Stomach (tissue), 9 donors: ENCODE results near the gene ADD1. TPM values are rescaled to one million over a fixed set of nuclear protein-coding genes. Genes with fewer than 3 reads are reported as not detected.

Experiments used
- DNase-seq, 2 donors: peaks; one replicate each; pipeline versions ENCODE4 v3.0.0 to v3.0.0-alpha.2; 2013 to 2019
- H3K27ac ChIP-seq, 5 donors: fragments of 200-600 bp in 4 of 5; sonication (generic) in 4 of 5; one replicate each; pipeline ENCODE4 v1.5.1; 2013 to 2019; ENCODE audit warnings: mild to moderate bottlenecking in 1 of 5, moderate library complexity in 1 of 5
- H3K27me3 ChIP-seq, 3 donors: fragments of 200-600 bp; sonication (generic); one replicate each; pipeline ENCODE4 v1.5.1; 2017 to 2019; ENCODE audit warnings: mixed run types in 1 of 3
- H3K36me3 ChIP-seq, 4 donors: fragments of 200-600 bp; sonication (generic); 1 replicate in 3 of 4; 2 replicates in 1 of 4; pipeline ENCODE4 v1.5.1; 2016 to 2019
- H3K4me1 ChIP-seq, 4 donors: fragments of 200-600 bp; sonication (generic); one replicate each; pipeline ENCODE4 v1.5.1; 2016 to 2019
- H3K4me3 ChIP-seq, 4 donors: fragments of 200-600 bp; sonication (generic) in 3 of 4; one replicate each; pipeline ENCODE4 v1.5.1; 2016 to 2019; ENCODE audit warnings: mild to moderate bottlenecking in 1 of 4
- H3K9me3 ChIP-seq, 4 donors: fragments of 200-600 bp; sonication (generic); one replicate each; pipeline ENCODE4 v1.5.1; 2016 to 2019
- EP300 ChIP-seq: sonication (generic); formaldehyde crosslinking; IDR thresholded peaks from one replicate; pipeline ENCODE4 v1.6.1; 2017; ENCODE audit warnings: antibody characterized with exemption
- POLR2A ChIP-seq, 4 donors: fragments of 450-650 bp; IDR thresholded peaks; one replicate each; pipeline ENCODE4 v1.6.1; 2016; ENCODE audit warnings: antibody characterized with exemption in 4 of 4, control low read depth in 2 of 4, mild to moderate bottlenecking in 1 of 4, moderate library complexity in 1 of 4
- POLR2AphosphoS5 ChIP-seq, 3 donors: sonication (generic); formaldehyde crosslinking; IDR thresholded peaks; one replicate each; pipeline ENCODE4 v1.6.1; 2016; ENCODE audit warnings: antibody characterized with exemption in 3 of 3
- WGBS, 5 donors: extraction: QIAGEN DNeasy Blood & Tissue Kit in 3 of 5; methylation state at CpG; one replicate each; pipeline versions ENCODE4 v1.1.5 to v1.1.7; 2013 to 2018; 5-methylcytosine and 5-hydroxymethylcytosine counted together
- intact Hi-C: fragments of 100-400 bp; cut with DNase I; formaldehyde crosslinking; loops from one replicate; pipeline ENCODE4 v1.15.1; 2023; ENCODE audit warnings: low total_unique reads
- polyA plus RNA-seq, 3 donors: library from polyadenylated mRNA; stranded (reverse); fragments of 200-250 nt; gene quantifications; one replicate each; pipeline ENCODE4 v1.2.3, GENCODE V29; 2013
- total RNA-seq, 5 donors: library from RNA; depleted of rRNA; stranded (reverse); fragments of >200 nt; gene quantifications; one replicate each; pipeline versions ENCODE4 v1.1.0 to v1.2.3, GENCODE V29; 2014 to 2016
- TF ChIP-seq, protein P1 (sequence below), 7 experiments: fragments of 450-650 bp in 4 of 7; fragments of 200-600 bp in 3 of 7; sonication (generic) in 3 of 7; IDR thresholded peaks; one replicate each; pipeline ENCODE4 v1.5.1; 2016 to 2019; ENCODE audit warnings: antibody characterized with exemption in 7 of 7, control low read depth in 2 of 7, mild to moderate bottlenecking in 1 of 7
- donor health status: healthy with polysubstance abuse.
- donor health status: Bipolar disorder and iron deficiency.
- donor health status: healthy.

ADD1 gene
- total and polyA plus RNA-seq, 8 donors = 103 to 1,174 (median 207) TPM

DNA sequence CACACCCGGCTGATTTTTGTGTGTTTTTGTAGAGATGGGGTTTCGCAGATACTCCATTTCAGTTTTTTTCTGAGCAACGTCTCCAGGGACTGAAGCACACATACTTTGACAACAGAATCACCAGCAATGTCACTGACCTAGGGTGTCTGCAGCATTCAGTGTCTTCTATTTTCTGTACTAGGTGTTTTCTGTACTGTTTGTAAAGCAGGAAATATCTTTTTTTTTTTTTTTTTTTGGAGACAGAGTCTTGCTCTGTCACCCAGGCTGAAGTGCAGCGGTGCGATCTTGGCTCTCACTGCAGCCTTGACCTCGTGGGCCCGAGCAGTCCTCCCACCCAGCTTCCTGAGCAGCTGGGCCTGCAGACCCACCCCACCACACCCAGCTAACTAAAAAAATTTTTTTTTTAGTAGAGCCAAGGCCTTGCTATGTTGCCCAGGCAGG, 8.9 kb downstream of the ADD1 start:
- intact Hi-C loops = no loop called here
- DNase-seq = peak in 1 of 2 donors; percentile 44
- 21 to 26% (median 23%) methylated on average over 7 of the region's 7 CpGs for WGBS, 5 donors
- peaks cover 61 to 98% (median 81%) of the 10 kb centered on the region in 4 donors for H3K4me1 ChIP-seq
- TF ChIP-seq, protein P1, sequence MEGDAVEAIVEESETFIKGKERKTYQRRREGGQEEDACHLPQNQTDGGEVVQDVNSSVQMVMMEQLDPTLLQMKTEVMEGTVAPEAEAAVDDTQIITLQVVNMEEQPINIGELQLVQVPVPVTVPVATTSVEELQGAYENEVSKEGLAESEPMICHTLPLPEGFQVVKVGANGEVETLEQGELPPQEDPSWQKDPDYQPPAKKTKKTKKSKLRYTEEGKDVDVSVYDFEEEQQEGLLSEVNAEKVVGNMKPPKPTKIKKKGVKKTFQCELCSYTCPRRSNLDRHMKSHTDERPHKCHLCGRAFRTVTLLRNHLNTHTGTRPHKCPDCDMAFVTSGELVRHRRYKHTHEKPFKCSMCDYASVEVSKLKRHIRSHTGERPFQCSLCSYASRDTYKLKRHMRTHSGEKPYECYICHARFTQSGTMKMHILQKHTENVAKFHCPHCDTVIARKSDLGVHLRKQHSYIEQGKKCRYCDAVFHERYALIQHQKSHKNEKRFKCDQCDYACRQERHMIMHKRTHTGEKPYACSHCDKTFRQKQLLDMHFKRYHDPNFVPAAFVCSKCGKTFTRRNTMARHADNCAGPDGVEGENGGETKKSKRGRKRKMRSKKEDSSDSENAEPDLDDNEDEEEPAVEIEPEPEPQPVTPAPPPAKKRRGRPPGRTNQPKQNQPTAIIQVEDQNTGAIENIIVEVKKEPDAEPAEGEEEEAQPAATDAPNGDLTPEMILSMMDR (IDR thresholded peaks at IDR 0.05) = no peak
- no peak for TF ChIP-seq EP300
- no peak for TF ChIP-seq POLR2AphosphoS5 (IDR thresholded peaks at IDR 0.05)
- TF ChIP-seq POLR2A (IDR thresholded peaks at IDR 0.05) = no peak
- no peaks in the 10 kb centered on the region for H3K9me3 ChIP-seq
- peak overlapping the region; percentile 6 to 68 (median 46) for H3K27ac ChIP-seq
- H3K36me3 ChIP-seq = peaks cover 9 to 20% (median 15%) of the 10 kb centered on the region in 4 donors
- H3K4me3 ChIP-seq = no peak overlapping the region
- H3K27me3 ChIP-seq = no peaks in the 10 kb centered on the region

DNA sequence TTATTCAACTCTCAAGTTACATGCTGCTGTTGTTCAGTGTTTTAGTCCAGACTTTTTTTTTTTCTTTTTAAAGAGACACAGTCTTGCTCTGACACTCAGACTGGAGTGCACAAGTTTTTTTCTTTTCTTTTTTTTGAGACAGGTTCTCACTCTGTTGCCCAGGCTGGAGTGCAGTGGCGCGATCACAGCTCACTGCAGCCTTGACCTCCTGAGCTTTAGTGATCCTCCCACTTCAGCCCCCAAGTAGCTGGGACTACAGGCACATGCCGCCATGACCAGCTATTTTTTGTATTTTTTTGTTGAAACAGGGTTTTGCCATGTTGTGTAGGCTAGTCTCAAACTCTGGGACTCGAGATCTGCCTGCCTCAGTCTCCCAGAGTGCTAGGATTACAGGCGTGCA, 11.9 kb downstream of the ADD1 start:
- DNase-seq = no peak
- Histone ChIP-seq H3K9me3 (no peaks in the 10 kb centered on the region), H3K4me1 (peaks cover 61 to 100% (median 84%) of the 10 kb centered on the region in 4 donors), H3K4me3 (no peak overlapping the region), H3K27me3 (no peaks in the 10 kb centered on the region), H3K27ac (no peak overlapping the region), H3K36me3 (peaks cover 9 to 20% (median 15%) of the 10 kb centered on the region in 4 donors)
- intact Hi-C loops = no loop called here
- TF ChIP-seq POLR2AphosphoS5 (IDR thresholded peaks at IDR 0.05) = no peak
- TF ChIP-seq, protein P1 (IDR thresholded peaks at IDR 0.05) = no peak
- no peak for TF ChIP-seq POLR2A (IDR thresholded peaks at IDR 0.05)
- no peak for TF ChIP-seq EP300
- WGBS, 5 donors = 93 to 99% (median 97%) methylated on average over 5 of the region's 5 CpGs

- no peak overlapping the region for H3K4me3 ChIP-seq
- peaks cover 9 to 20% (median 15%) of the 10 kb centered on the region in 4 donors for H3K36me3 ChIP-seq
- intact Hi-C loops = no loop called here
- H3K27me3 ChIP-seq = no peaks in the 10 kb centered on the region
- DNase-seq = no peak
- no peaks in the 10 kb centered on the region for H3K9me3 ChIP-seq
- 93 to 99% (median 96%) methylated on average over 3 of the region's 3 CpGs for WGBS, 5 donors
- no peak overlapping the region for H3K27ac ChIP-seq
- no peak for TF ChIP-seq EP300
- TF ChIP-seq, protein P1 (IDR thresholded peaks at IDR 0.05) = no peak
- peaks cover 62 to 100% (median 84%) of the 10 kb centered on the region in 4 donors for H3K4me1 ChIP-seq
These were observed 12.6 kb downstream of the ADD1 start for GRCh38 chr4:2856266-2856665.

- WGBS, 5 donors = 85 to 92% (median 90%) methylated on average over 5 of the region's 5 CpGs
- Histone ChIP-seq H3K9me3 (no peaks in the 10 kb centered on the region), H3K4me1 (peaks cover 66 to 100% (median 86%) of the 10 kb centered on the region in 4 donors), H3K27ac (no peak overlapping the region), H3K36me3 (peaks cover 9 to 20% (median 15%) of the 10 kb centered on the region in 4 donors), H3K27me3 (no peaks in the 10 kb centered on the region), H3K4me3 (no peak overlapping the region)
- TF ChIP-seq POLR2A (IDR thresholded peaks at IDR 0.05) (no peak), POLR2AphosphoS5 (IDR thresholded peaks at IDR 0.05) (no peak), EP300 (no peak)
- TF ChIP-seq, protein P1 (IDR thresholded peaks at IDR 0.05) = no peak
- no peak for DNase-seq
- intact Hi-C loops = no loop called here
These were observed 13.8 kb downstream of the ADD1 start for GRCh38 chr4:2857349-2857927.
